Endometrial microvascular endothelial cells (primary cell): ENCODE measurements around the gene SMARCD2. TPM values are rescaled to one million over a fixed set of nuclear protein-coding genes. Genes with fewer than 3 reads are reported as not detected.

Source experiments
- total RNA-seq: library from RNA; depleted of rRNA; stranded (reverse); fragments of >200 nt; gene quantifications from one replicate; pipeline ENCODE4 v1.2.3, GENCODE V29; 2015; ENCODE audit errors: inconsistent ontology term

Gene SMARCD2
- total RNA-seq, 1 donor from 2014 or later = 81.4 TPM

Other genes starting within 250 kb of the SMARCD2 start
- 36.2 TPM for gene TACO1, start 241.8 kb downstream of the SMARCD2 start, total RNA-seq
- gene MAP3K3, start 220.3 kb downstream of the SMARCD2 start, total RNA-seq = 52.6 TPM
- 14.8 TPM for gene LIMD2, start 142.6 kb downstream of the SMARCD2 start, total RNA-seq
- 39.5 TPM for gene STRADA, start 100.9 kb downstream of the SMARCD2 start, total RNA-seq
- gene CCDC47, start 69.1 kb downstream of the SMARCD2 start, total RNA-seq = 48.7 TPM
- gene DDX42, start 68.5 kb downstream of the SMARCD2 start, total RNA-seq = 42.6 TPM
- gene PSMC5, start 15.3 kb downstream of the SMARCD2 start, total RNA-seq = 89.9 TPM
- 55.8 TPM for gene FTSJ3, start 15.0 kb downstream of the SMARCD2 start, total RNA-seq
- not detected for gene CSH2, start 31.0 kb upstream of the SMARCD2 start, total RNA-seq
- gene GH2, start 39.3 kb upstream of the SMARCD2 start, total RNA-seq = not detected
- not detected for gene CSH1, start 53.9 kb upstream of the SMARCD2 start, total RNA-seq
- not detected for gene CSHL1, start 68.6 kb upstream of the SMARCD2 start, total RNA-seq
- gene GH1, start 76.2 kb upstream of the SMARCD2 start, total RNA-seq = not detected
- 0.93 TPM for gene CD79B, start 89.6 kb upstream of the SMARCD2 start, total RNA-seq
- gene SCN4A, start 130.2 kb upstream of the SMARCD2 start, total RNA-seq = not detected
- not detected for gene PRR29, start 155.7 kb upstream of the SMARCD2 start, total RNA-seq
- 1,904 TPM for gene ICAM2, start 177.9 kb upstream of the SMARCD2 start, total RNA-seq